Measurements from ENCODE around the gene KLHL14. TPM values are rescaled to one million over a fixed set of nuclear protein-coding genes. Genes with fewer than 3 reads are reported as not detected.
A peak's percentile ranks its signal among the peaks of the same experiment; 100 is the strongest.

KLHL14 gene
- total RNA-seq, 8 experiments from 2014 or later = 0.10 to 10.1 (median 2.1) TPM

GRCh38 chr18:32696376-32696775, 76.4 kb downstream of the KLHL14 start:
- no peak overlapping the region for H3K27ac ChIP-seq
- in situ Hi-C loops (cut with MboI; ENCODE audit: low pct_unique_long_range_greater_than_20kb in 2 of 9, low sequenced_read_pairs in 9 of 9, unreplicated experiment in 9 of 9) = no loop called here
- peaks cover 7 to 14% of the 10 kb centered on the region in 2 donors for H3K4me1 ChIP-seq (replicated peaks in 1 of 2)
- H3K4me3 ChIP-seq = no peak overlapping the region
- WGBS, 10 experiments = 16 to 100% (median 80%) methylated on average over 1 to 3 of the region's 3 CpGs; no CpG with 5 or more reads in 1 of the 10 experiments
- no peak for ATAC-seq (replicated peaks in 6 of 8)

- H3K27ac ChIP-seq = no peak overlapping the region
- no peak overlapping the region for H3K4me3 ChIP-seq
- in situ Hi-C loops (cut with MboI; ENCODE audit: low pct_unique_long_range_greater_than_20kb in 2 of 9, low sequenced_read_pairs in 9 of 9, unreplicated experiment in 9 of 9) = no loop called here
- 0 to 100% (median 93%) methylated on average over 1 to 3 of the region's 3 CpGs; no CpG with 5 or more reads in 3 of the 10 experiments for WGBS, 10 experiments
- peak in 1 of 8 experiments; percentile 27 for ATAC-seq (replicated peaks in 6 of 8)
- H3K4me1 ChIP-seq (replicated peaks in 1 of 2) = peaks cover 7 to 14% of the 10 kb centered on the region in 2 donors
These were observed 77.3 kb downstream of the KLHL14 start for GRCh38 chr18:32695534-32695933.

GRCh38 chr18:32688821-32689220, 84.0 kb downstream of the KLHL14 start:
- WGBS, 10 experiments = 50 to 100% (median 86%) methylated on average over 1 of the region's 1 CpG; no CpG with 5 or more reads in 3 of the 10 experiments
- Histone ChIP-seq H3K27ac (no peak overlapping the region), H3K4me1 (replicated peaks in 1 of 2) (no peaks in the 10 kb centered on the region), H3K4me3 (no peak overlapping the region)
- in situ Hi-C loops (cut with MboI; ENCODE audit: low pct_unique_long_range_greater_than_20kb in 2 of 9, low sequenced_read_pairs in 9 of 9, unreplicated experiment in 9 of 9) = no loop called here
- peak in 3 of 8 experiments; percentile 83 to 90 (median 89) for ATAC-seq (replicated peaks in 6 of 8)

GRCh38 chr18:32684940-32685339, 87.9 kb downstream of the KLHL14 start:
- WGBS, 10 experiments = 40 to 100% (median 90%) methylated on average over 2 to 8 of the region's 8 CpGs
- H3K4me1 ChIP-seq (replicated peaks in 1 of 2) = no peaks in the 10 kb centered on the region
- in situ Hi-C loops (cut with MboI; ENCODE audit: low pct_unique_long_range_greater_than_20kb in 2 of 9, low sequenced_read_pairs in 9 of 9, unreplicated experiment in 9 of 9) = no loop called here
- ATAC-seq (replicated peaks in 6 of 8) = no peak
- no peak overlapping the region for H3K4me3 ChIP-seq
- H3K27ac ChIP-seq = no peak overlapping the region

GRCh38 chr18:32684096-32684495, 88.7 kb downstream of the KLHL14 start:
- Histone ChIP-seq H3K4me1 (replicated peaks in 1 of 2) (no peaks in the 10 kb centered on the region), H3K4me3 (no peak overlapping the region), H3K27ac (no peak overlapping the region)
- 0 to 100% (median 75%) methylated on average over 1 of the region's 1 CpG; no CpG with 5 or more reads in 4 of the 10 experiments for WGBS, 10 experiments
- peak in 3 of 8 experiments; percentile 47 to 59 (median 55) for ATAC-seq (replicated peaks in 6 of 8)
- in situ Hi-C loops (cut with MboI; ENCODE audit: low pct_unique_long_range_greater_than_20kb in 2 of 9, low sequenced_read_pairs in 9 of 9, unreplicated experiment in 9 of 9) = no loop called here

- in situ Hi-C loops (cut with MboI; ENCODE audit: low pct_unique_long_range_greater_than_20kb in 2 of 9, low sequenced_read_pairs in 9 of 9, unreplicated experiment in 9 of 9) = no loop called here
- WGBS, 10 experiments = 17 to 94% (median 75%) methylated on average over 1 to 4 of the region's 4 CpGs; no CpG with 5 or more reads in 1 of the 10 experiments
- peak in 3 of 8 experiments; percentile 29 to 64 (median 30) for ATAC-seq (replicated peaks in 6 of 8)
- Histone ChIP-seq H3K4me1 (replicated peaks in 1 of 2) (no peaks in the 10 kb centered on the region), H3K4me3 (no peak overlapping the region), H3K27ac (no peak overlapping the region)
These were observed 89.8 kb downstream of the KLHL14 start for GRCh38 chr18:32683044-32683443.

GRCh38 chr18:32677578-32677977, 95.2 kb downstream of the KLHL14 start:
- ATAC-seq (replicated peaks in 6 of 8) = no peak
- H3K4me3 ChIP-seq = no peak overlapping the region
- no peaks in the 10 kb centered on the region for H3K4me1 ChIP-seq (replicated peaks in 1 of 2)
- in situ Hi-C loops (cut with MboI; ENCODE audit: low pct_unique_long_range_greater_than_20kb in 2 of 9, low sequenced_read_pairs in 9 of 9, unreplicated experiment in 9 of 9) = no loop called here
- H3K27ac ChIP-seq = no peak overlapping the region

GRCh38 chr18:32674491-32674890, 98.3 kb downstream of the KLHL14 start:
- peak in 4 of 8 experiments; percentile 17 to 57 (median 42) for ATAC-seq (replicated peaks in 6 of 8)
- in situ Hi-C loops (cut with MboI; ENCODE audit: low pct_unique_long_range_greater_than_20kb in 2 of 9, low sequenced_read_pairs in 9 of 9, unreplicated experiment in 9 of 9) = no loop called here
- 0 to 70% (median 33%) methylated on average over 1 to 2 of the region's 2 CpGs; no CpG with 5 or more reads in 3 of the 10 experiments for WGBS, 10 experiments
- Histone ChIP-seq H3K4me1 (replicated peaks in 1 of 2) (no peaks in the 10 kb centered on the region), H3K27ac (no peak overlapping the region), H3K4me3 (no peak overlapping the region)

GRCh38 chr18:32672398-32672797, 100.4 kb downstream of the KLHL14 start:
- Histone ChIP-seq H3K4me3 (no peak overlapping the region), H3K27ac (no peak overlapping the region), H3K4me1 (replicated peaks in 1 of 2) (no peaks in the 10 kb centered on the region)
- in situ Hi-C loops (cut with MboI; ENCODE audit: low pct_unique_long_range_greater_than_20kb in 2 of 9, low sequenced_read_pairs in 9 of 9, unreplicated experiment in 9 of 9) = no loop called here
- WGBS, 10 experiments = 0 to 100% (median 40%) methylated on average over 1 of the region's 1 CpG; no CpG with 5 or more reads in 1 of the 10 experiments
- peak in 3 of 8 experiments; percentile 35 to 88 (median 52) for ATAC-seq (replicated peaks in 6 of 8)

- in situ Hi-C loops (cut with MboI; ENCODE audit: low pct_unique_long_range_greater_than_20kb in 2 of 9, low sequenced_read_pairs in 9 of 9, unreplicated experiment in 9 of 9) = no loop called here
These were observed 102.1 kb downstream of the KLHL14 start for GRCh38 chr18:32670727-32671126.

GRCh38 chr18:32669549-32670165, 103.2 kb downstream of the KLHL14 start:
- ATAC-seq (replicated peaks in 6 of 8) = no peak
- in situ Hi-C loops (cut with MboI; ENCODE audit: low pct_unique_long_range_greater_than_20kb in 2 of 9, low sequenced_read_pairs in 9 of 9, unreplicated experiment in 9 of 9) = no loop called here
- 0 to 100% (median 100%) methylated on average over 1 of the region's 5 CpGs; no CpG with 5 or more reads in 5 of the 10 experiments for WGBS, 10 experiments
- H3K4me1 ChIP-seq (replicated peaks in 1 of 2) = no peaks in the 10 kb centered on the region
- no peak overlapping the region for H3K27ac ChIP-seq
- H3K4me3 ChIP-seq = no peak overlapping the region

More at GRCh38 chr18:32670727-32671126, 102.1 kb downstream of the KLHL14 start:
- no peak for ATAC-seq (replicated peaks in 6 of 8)
- Histone ChIP-seq H3K4me1 (replicated peaks in 1 of 2) (no peaks in the 10 kb centered on the region), H3K4me3 (no peak overlapping the region), H3K27ac (no peak overlapping the region)

GRCh38 chr18:32668956-32669355, 103.9 kb downstream of the KLHL14 start:
- WGBS, 10 experiments = 42 to 100% (median 100%) methylated on average over 1 of the region's 1 CpG; no CpG with 5 or more reads in 3 of the 10 experiments
- H3K4me3 ChIP-seq = no peak overlapping the region
- H3K27ac ChIP-seq = no peak overlapping the region
- in situ Hi-C loops (cut with MboI; ENCODE audit: low pct_unique_long_range_greater_than_20kb in 2 of 9, low sequenced_read_pairs in 9 of 9, unreplicated experiment in 9 of 9) = no loop called here
- ATAC-seq (replicated peaks in 6 of 8) = no peak
- no peaks in the 10 kb centered on the region for H3K4me1 ChIP-seq (replicated peaks in 1 of 2)

- H3K4me3 ChIP-seq = no peak overlapping the region
- no peaks in the 10 kb centered on the region for H3K4me1 ChIP-seq (replicated peaks in 1 of 2)
- 0 to 83% (median 45%) methylated on average over 1 to 2 of the region's 2 CpGs; no CpG with 5 or more reads in 2 of the 10 experiments for WGBS, 10 experiments
- peak in 3 of 8 experiments; percentile 61 to 81 (median 69) for ATAC-seq (replicated peaks in 6 of 8)
- H3K27ac ChIP-seq = no peak overlapping the region
- in situ Hi-C loops (cut with MboI; ENCODE audit: low pct_unique_long_range_greater_than_20kb in 2 of 9, low sequenced_read_pairs in 9 of 9, unreplicated experiment in 9 of 9) = no loop called here
These were observed 111.1 kb downstream of the KLHL14 start for GRCh38 chr18:32661486-32662299.
